ENCODE measurements around the gene NAT10.

The NAT10 gene

DNA sequence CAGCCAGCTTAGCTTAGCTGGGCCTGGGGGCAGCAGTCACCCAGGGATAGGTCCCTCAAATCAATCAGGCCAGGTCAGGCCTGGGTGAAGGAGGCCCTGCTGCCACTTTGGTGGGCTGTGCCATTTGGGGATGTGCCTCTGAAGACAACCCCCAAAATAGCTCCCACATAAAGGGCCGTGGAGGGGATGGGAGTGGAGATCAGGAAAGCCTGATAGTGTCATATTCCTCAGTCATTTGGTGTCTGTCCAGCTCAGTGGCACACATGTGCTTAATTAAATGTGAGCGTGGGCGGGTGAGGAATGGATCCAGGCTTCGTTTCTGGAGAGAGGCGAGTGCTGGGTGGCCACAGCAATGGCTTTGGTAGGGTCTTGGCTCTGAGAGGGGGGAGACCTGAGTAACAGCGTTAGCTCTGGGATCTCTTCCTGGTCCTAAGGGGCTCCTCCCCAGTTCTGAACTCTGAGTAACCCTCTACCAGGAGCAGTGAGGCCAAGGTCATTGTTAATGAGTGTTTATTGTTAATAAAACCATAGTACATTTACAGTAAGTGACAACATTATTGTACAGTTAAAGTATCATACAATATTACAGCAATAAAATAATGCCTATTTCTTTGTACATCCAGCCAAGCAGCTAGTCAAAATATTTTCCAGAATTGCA lies 45.2 kb downstream of the NAT10 start:
- no peak for DNase-seq

- DNase-seq = no peak
Measured at GRCh38 chr11:34151166-34151565, 45.7 kb downstream of the NAT10 start.

DNA sequence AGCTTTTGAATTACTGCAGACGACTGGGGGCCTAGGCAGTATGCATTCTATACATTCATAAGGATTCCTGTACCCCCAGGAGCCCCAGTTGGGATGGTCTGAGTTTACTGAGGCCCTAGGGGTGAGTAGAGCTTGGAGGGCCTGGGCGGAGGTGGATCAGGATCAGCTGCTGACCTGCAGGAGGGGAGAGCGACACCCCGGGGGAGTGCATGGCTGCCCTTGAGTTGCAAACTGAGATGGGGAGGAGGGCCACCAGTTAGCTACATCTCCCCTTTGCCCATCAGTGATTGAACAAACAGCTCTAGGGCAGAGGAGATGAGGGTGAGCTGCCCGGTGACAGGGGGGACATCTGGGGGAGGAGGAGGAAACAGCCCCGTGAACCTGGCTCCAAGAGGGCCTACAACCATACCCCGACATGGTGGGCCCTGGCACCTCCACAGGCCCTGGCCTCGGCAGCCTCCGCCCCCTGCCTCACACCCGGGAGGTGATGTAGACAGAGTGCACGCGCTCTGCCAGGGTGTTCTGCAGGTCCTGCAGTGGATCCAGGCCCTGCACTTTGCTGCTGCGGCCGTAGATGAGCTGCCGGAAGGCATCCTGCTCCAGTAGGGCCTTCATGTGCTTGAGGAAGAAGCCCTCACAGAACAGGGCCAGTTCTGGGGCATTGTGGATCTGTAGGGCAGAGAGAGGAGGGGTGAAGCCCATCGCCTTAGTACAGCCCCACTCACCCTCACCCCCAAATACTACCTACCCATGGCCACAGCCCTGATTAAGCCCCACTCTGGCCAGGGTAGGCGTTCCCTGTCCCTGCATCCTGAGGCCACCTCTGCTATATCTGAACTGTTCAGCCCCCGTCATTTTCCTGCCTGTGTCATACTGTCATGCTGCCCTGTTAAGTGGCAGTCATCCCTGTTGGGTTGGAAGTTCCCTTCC lies 46.8 kb downstream of the NAT10 start:
- DNase-seq = no peak

DNA sequence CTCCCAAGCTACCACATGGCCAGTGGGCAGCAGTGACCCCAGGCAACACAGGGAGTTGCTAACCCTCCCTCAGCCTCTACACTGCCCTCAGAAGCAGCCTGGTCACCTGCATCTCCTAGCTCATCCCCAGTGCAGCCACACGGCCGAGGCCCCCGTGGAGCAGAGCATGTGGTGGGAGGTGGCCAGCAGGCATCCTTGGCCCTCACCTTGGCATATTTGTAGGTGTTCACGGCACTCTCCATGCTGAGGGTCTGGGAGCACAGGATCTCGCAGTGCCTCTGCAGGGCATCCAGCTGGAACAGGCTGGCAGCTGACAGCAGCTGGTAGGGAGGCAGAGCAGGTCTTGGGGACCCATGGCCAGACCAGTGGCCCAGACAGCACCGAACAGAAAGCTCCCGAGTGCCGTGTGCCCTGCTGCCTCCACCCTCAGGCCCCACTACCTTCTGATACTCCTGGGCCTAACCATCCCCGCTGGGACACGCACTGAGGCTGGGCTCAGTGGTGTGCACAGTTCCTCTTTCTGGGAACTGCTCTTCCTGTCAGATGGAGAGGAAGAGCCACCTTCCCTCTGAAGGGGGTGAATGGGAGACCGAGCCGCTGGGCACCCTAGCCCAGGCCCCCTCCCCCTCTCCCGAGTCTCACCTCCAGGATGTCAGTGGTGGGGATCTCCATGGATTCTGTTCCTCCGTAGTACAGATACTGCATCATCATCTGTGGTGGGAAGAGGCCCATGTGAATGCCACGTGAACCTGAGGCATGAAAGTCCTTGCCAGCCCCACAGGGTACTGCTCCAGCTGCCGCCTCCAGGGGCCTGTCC lies 48.8 kb downstream of the NAT10 start:
- no peak for DNase-seq

DNA sequence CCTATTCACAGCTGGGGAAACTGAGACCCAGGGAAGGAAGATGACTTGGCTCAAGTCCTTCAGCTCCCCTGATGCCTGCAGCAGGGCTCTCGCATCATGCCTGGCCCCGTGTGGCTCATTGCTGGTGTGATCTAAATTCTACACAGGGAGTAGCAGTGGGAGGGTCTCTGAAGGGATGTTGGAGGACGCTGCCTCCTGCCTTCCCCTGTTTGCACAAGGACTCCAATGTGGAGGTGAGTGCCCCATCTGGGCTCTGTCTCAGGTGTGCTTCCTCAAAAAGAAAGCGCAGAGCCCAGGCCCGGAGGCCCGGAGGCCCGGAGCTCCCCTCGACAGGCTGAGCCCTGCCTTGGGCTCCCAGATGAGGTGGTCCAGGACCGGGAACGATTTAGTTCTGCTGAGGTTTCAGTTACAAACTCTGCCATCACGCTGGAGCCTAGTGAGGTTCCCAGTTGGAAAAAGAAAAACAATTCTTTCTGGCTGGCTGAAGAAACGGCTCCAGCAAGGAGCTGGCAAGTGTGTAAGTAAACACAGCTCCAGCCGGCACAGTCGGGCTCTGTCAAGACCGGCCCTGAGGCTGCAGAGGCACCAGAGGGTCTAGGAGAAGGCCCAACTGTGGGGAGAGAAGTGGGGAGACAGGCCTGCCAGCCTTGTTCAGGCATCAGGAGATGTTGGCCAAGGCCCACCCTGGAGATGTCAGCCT lies 49.8 kb downstream of the NAT10 start:
- no peak for DNase-seq

DNA sequence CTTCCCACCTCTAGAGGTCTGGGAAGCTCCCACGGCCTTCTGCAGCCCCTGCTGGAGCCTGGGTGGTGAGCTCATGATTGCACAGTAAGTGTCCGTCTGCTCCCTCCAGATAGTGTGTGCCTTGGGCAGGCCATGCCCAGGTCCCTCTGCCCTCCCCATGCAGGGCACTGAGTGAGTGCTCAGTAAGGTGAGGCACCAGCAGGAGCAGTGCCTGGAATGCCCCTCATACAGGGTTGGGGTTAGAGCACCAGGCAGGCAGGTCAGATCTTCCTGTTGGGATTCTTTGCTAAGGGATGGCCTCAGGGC lies 50.3 kb downstream of the NAT10 start:
- DNase-seq = no peak

GRCh38 chr11:34157163-34157562 lies 51.7 kb downstream of the NAT10 start:
- DNase-seq = no peak

- no peak for DNase-seq
Measured at GRCh38 chr11:34158661-34159060, 53.2 kb downstream of the NAT10 start.

DNA sequence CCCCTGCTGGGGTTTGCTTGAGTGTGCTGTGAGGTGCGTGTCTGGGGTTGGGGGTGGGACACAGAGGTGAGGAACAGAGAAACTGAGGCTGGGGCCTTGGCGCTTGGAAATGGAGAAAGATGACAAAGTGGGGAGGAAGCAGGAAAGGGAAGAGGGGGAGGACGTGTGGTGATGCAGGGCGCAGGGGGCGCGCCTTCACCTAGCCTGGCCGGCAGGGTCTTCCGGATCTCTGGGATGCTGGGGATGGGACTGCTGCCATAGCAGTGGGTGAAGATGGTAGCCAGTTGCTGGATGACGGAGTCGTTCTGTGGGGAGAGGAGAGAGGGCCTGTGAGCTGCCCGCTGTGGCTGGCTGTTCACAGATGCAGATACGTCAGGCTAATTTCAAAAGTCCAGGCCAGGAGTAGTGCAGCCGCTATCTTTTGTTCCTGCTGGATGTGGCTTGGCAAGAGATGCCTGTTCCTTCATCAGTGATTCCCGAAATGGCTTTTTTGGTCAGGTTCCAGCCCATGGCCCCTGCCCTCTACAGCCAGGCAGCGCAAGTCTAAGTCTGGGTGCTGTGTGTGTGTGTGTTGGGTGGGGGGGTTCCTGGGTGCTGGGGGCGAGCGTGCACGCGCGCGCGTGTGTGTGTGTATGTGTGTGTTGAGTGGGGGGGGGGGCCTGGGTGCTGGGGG lies 54.8 kb downstream of the NAT10 start:
- no peak for DNase-seq

GRCh38 chr11:34160791-34161190 lies 55.4 kb downstream of the NAT10 start:
- DNase-seq = no peak

DNA sequence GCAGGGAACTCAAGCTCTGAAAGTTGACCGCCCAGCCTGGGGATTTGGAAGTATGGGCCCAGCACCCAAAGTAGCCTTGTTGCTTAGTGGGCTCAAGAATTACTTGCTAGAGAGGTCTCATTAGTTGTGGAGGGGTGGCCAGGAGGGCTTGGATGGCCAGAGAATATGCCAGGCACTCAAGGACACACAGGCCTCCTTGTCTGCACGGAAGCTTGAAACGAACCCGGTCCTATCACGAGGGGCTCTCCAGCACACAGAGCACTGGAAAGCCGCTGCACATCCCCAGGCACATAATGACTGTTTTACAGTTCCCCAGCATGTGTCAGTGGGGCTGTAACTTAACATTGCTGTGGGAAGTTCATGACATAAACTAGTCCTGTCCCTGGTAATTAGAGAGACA lies 55.9 kb downstream of the NAT10 start:
- DNase-seq = no peak

DNA sequence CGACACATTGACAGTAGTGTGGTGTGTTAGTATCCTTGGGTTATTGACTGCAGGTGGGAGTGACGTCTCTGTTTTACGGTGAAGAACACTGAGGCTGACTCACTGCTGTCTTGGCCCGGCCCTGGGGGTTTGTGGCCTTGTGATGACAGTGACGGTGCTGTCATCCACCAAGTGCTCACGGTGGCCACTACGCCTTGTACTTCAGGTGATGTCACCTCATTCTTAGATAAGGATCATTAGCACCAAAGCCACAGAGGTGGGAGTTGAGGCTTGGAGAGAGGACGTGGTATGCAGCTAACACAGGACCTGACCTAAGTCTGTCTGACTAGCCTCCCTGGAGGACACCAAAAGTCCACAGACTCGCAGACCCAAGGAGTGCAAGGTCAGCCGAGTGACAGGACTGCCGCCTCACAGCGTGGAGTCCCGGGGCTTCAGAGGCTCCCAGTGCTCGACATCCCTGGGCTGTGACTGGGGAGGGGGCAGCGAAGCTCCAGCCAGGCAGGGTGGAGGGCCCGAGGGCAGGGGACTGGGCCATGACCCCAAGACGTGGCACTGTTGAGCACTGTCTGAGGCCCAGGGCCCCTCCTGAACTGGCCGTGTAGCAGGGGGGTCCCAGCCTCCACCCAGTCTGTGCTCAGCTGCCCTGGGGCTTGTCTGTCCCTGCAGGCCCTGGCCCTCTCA lies 56.5 kb downstream of the NAT10 start:
- no peak for DNase-seq

- DNase-seq = no peak
Measured at GRCh38 chr11:34162493-34162820, 57.0 kb downstream of the NAT10 start.

GRCh38 chr11:34162856-34163255 lies 57.4 kb downstream of the NAT10 start:
- no peak for DNase-seq

DNA sequence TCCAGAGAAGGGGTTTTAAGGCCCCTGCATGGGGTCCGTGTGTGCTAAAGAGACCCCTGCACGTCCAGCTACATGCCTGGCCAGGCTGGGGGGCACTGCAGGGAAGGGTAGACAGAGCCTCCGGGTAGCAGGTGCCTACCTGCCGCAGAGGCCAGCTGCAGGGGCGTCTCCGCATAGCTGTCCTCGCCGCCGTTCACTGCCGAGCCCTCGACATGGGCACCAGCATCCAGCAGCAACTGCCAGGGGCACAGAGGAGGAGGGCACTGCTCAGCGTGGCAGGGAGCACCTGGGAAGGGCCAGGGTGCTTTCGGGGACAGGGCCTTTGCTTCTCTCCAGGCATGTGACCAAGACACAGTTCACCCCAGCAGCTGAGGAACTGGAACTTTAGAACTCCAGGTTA lies 59.7 kb downstream of the NAT10 start:
- DNase-seq = no peak

DNA sequence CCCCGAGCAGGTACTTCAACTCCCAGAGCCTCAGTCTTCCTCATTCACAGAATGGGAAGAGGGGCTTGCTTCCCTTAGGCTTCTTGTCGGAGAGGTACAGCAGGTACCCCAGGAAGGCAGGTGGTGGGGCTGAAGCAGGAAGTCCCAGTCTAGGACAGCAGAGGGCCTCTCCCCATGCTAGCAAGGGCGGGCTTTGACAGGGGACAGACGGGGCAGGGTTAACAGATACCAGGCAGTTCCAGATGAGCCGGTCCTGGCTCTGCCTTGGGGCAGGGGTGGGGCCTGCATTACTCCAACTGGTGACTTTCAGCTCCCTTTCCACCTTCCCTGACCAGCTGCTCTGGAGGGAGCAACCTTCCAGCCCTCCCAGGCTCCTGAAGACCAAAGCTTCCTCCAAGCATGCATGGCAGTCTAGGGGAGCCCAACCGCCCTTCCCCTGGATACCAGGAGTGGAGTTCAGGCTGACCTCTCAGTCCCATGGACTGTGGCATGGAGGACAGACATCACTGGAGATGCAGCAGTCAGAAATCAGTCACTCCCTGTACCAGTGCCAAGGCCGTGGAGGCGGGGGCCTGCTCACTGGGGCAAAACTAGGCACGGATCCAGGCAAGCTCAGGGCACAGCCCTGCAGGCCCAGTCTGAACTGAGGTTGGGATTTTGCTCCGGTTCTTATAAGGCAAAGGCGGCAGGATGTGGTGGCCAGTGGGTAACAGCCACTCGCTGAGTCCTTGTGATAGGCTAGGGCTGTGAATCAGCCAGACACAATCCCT lies 60.5 kb downstream of the NAT10 start:
- DNase-seq = no peak

- no peak for DNase-seq
Measured at GRCh38 chr11:34166806-34167740, 61.6 kb downstream of the NAT10 start.

GRCh38 chr11:34167961-34168360 lies 62.5 kb downstream of the NAT10 start:
- no peak for DNase-seq

DNA sequence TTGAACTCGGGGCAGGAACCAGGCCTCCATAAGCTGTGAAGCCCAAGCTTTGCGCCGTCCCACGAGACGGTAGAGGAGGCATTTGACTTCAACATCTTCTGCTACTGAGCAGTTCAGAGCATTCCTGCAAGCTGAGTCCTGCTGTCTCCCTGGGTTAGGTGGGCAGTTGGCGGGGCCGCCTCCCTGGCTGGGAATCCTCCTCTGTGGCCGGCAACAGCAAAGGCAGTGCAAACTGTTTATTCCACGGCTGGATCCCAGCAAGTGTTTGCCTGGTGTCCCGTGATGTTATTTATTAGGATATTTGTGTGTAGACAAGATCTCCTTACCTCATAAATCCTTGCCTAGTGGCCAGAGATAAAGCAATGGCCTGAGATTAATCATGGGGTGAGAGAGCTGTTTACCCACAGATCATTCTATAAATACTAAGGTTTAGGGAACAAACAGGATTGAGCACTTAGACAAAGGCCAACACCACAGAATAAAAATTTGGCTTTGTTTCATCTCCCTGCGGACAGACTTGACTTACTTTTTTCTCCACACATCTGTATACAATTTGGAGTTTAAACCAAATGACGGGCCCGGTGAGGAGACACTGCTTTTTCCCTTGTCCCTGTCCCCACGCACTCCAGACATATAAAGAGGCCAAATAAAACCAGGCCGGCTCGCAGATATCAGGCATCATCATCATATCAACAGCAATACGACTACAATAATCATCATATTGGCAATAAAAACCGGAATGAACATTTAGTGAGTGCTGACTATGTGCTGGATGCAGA lies 63.4 kb downstream of the NAT10 start:
- DNase-seq = no peak
